Neural progenitor cell (in vitro differentiated cells): Measurements from ENCODE around the gene IFT122. TPM values are rescaled to one million over a fixed set of nuclear protein-coding genes. Genes with fewer than 3 reads are reported as not detected.
A peak's percentile ranks its signal among the peaks of the same experiment; 100 is the strongest.
"Not testable (repeated sequence)": the region's sequence is repeated elsewhere in the genome, so short reads cannot be mapped to it uniquely, and the experiment has no call there.

Experiments
- DNase-seq: peaks from one replicate; pipeline ENCODE4 v3.0.0-alpha.2; 2016; ENCODE audit warnings: low spot score
- H2AFZ ChIP-seq: fragments of 200-600 bp; sonication (generic); replicated peaks from 2 replicates; pipeline ENCODE4 v1.6.1; 2016; ENCODE audit warnings: antibody characterized with exemption
- H3F3A ChIP-seq: fragments of 200-600 bp; sonication (generic); 2 replicates; pipeline ENCODE4 v1.6.1; 2016; ENCODE audit warnings: antibody characterized with exemption, low read depth
- H3K27ac ChIP-seq: fragments of 200-600 bp; sonication (generic); 2 replicates; pipeline ENCODE4 v1.5.1; 2016; ENCODE audit warnings: mild to moderate bottlenecking
- H3K27me3 ChIP-seq: fragments of 200-600 bp; sonication (generic); 2 replicates; pipeline ENCODE4 v1.6.1; 2016; ENCODE audit warnings: mild to moderate bottlenecking, moderate library complexity
- H3K36me3 ChIP-seq: fragments of 200-600 bp; sonication (generic); 2 replicates; pipeline ENCODE4 v1.5.1; 2016
- H3K4me1 ChIP-seq: fragments of 200-600 bp; sonication (generic); 2 replicates; pipeline ENCODE4 v1.6.1; 2016; ENCODE audit warnings: mixed run types
- H3K4me2 ChIP-seq: fragments of 200-600 bp; sonication (generic); 2 replicates; pipeline ENCODE4 v1.6.1; 2016
- H3K4me3 ChIP-seq: fragments of 200-600 bp; sonication (generic); 2 replicates; pipeline ENCODE4 v1.5.1; 2016
- H3K79me2 ChIP-seq: fragments of 200-600 bp; sonication (generic); 2 replicates; pipeline ENCODE4 v1.6.1; 2016; ENCODE audit warnings: low read depth
- H3K9ac ChIP-seq: fragments of 200-600 bp; sonication (generic); 2 replicates; pipeline ENCODE4 v1.6.1; 2016
- H3K9me3 ChIP-seq: fragments of 200-600 bp; sonication (generic); 2 replicates; pipeline ENCODE4 v1.5.1; 2016; ENCODE audit warnings: low read depth
- H4K20me1 ChIP-seq: fragments of 200-600 bp; sonication (generic); 2 replicates; pipeline ENCODE4 v1.6.1; 2016; ENCODE audit warnings: low read depth
- H3K27ac Mint-ChIP-seq: 3 replicates; pipeline ENCODE4 v1.8.0; 2021; ENCODE audit warnings: mixed read lengths
- H3K27me3 Mint-ChIP-seq: 2 replicates; pipeline ENCODE4 v1.8.0; 2022; ENCODE audit warnings: low read depth, mild to moderate bottlenecking, inconsistent platforms, moderate library complexity, mixed read lengths; ENCODE audit not compliant: insufficient read depth
- H3K36me3 Mint-ChIP-seq: 3 replicates; pipeline ENCODE4 v1.8.0; 2021; ENCODE audit warnings: mixed read lengths
- H3K4me1 Mint-ChIP-seq: 3 replicates; pipeline ENCODE4 v1.8.0; 2021; ENCODE audit warnings: mixed read lengths
- H3K4me3 Mint-ChIP-seq: 3 replicates; pipeline ENCODE4 v1.8.0; 2021; ENCODE audit warnings: mild to moderate bottlenecking, moderate library complexity, mixed read lengths
- H3K9me3 Mint-ChIP-seq: 3 replicates; pipeline ENCODE4 v1.8.0; 2020; ENCODE audit warnings: mixed read lengths
- CTCF ChIP-seq: fragments of 200-600 bp; sonication (generic); IDR thresholded peaks from 2 replicates; pipeline ENCODE4 v1.5.1; 2017; ENCODE audit warnings: antibody characterized with exemption, mild to moderate bottlenecking
- EZH2 ChIP-seq: fragments of 200-600 bp; sonication (generic); IDR thresholded peaks from 2 replicates; pipeline ENCODE4 v1.6.1; 2017; ENCODE audit warnings: antibody characterized with exemption, mild to moderate bottlenecking, moderate library complexity
- EZH2phosphoT487 ChIP-seq: fragments of 200-600 bp; sonication (generic); IDR thresholded peaks from 2 replicates; pipeline ENCODE4 v1.6.1; 2017; ENCODE audit warnings: antibody characterized with exemption
- total RNA-seq: library from RNA; depleted of rRNA; stranded (reverse); fragments of >200 nt; gene quantifications from 2 replicates; pipeline ENCODE4 v1.2.3, GENCODE V29; 2015; ENCODE audit warnings: low replicate concordance

The IFT122 gene
- total RNA-seq, 1 donor from 2014 or later, result 48.0 TPM

DNA sequence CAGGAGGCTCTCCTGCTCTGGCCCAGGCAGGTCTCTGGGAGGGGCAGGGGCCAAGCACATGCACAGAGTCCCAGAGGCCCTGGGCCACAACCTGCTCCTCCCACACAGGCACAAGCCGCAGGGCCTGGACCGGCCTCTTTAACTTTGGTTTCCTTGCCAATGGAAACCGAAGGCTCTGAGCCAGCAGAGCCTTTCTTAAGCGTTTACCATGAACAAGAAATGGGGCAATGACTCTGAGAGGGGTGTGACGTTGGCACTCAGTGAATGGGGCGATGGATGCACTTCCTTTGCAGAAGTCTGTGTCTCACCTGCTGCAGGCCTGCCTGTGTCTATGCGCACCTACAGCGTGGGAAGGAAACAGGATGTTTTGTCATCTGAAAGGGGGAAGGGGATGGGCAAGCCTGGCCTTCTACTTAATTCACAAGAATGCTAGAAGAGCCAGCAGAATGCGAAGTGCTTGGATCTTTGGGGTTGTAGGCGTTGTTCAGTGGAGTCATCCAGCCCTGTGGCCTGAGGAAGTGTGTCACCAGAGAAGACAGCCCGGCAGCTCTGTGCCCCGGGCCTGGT, 41.8 kb downstream of the IFT122 start:
- H3K27me3 Mint-ChIP-seq, result no peaks in the 10 kb centered on the region
- Histone ChIP-seq H3K27me3 (no peaks in the 10 kb centered on the region), H3F3A (peaks cover 16% of the 10 kb centered on the region), H3K9ac (no peak overlapping the region), H2AFZ (no peak overlapping the region), H3K36me3 (no peaks in the 10 kb centered on the region), H3K27ac (no peak overlapping the region), H3K79me2 (no peaks in the 10 kb centered on the region), H3K4me3 (no peak overlapping the region), H4K20me1 (no peaks in the 10 kb centered on the region), H3K4me1 (peaks cover 15% of the 10 kb centered on the region), H3K9me3 (no peaks in the 10 kb centered on the region), H3K4me2 (no peak overlapping the region)
- no peak for DNase-seq
- peaks cover 45% of the 10 kb centered on the region for H3K4me1 Mint-ChIP-seq
- no peaks in the 10 kb centered on the region for H3K9me3 Mint-ChIP-seq
- H3K27ac Mint-ChIP-seq, result peak overlapping the region; percentile 97
- H3K36me3 Mint-ChIP-seq, result peaks cover 31% of the 10 kb centered on the region
- H3K4me3 Mint-ChIP-seq, result peak overlapping the region; percentile 58
- no peak for TF ChIP-seq EZH2
- no peak for TF ChIP-seq EZH2phosphoT487
- TF ChIP-seq CTCF, result no peak

- peaks cover 24% of the 10 kb centered on the region for H3K4me1 ChIP-seq
- Mint-ChIP-seq H3K27ac (peak overlapping the region; percentile 60), H3K4me3 (no peak overlapping the region), H3K27me3 (no peaks in the 10 kb centered on the region), H3K36me3 (peaks cover 25% of the 10 kb centered on the region), H3K4me1 (peaks cover 48% of the 10 kb centered on the region), H3K9me3 (no peaks in the 10 kb centered on the region)
- no peak overlapping the region for H3K4me2 ChIP-seq
- H3K4me3 ChIP-seq, result no peak overlapping the region
- H3K79me2 ChIP-seq, result no peaks in the 10 kb centered on the region
- H3K27me3 ChIP-seq, result no peaks in the 10 kb centered on the region
- no peaks in the 10 kb centered on the region for H3K36me3 ChIP-seq
- peaks cover 20% of the 10 kb centered on the region for H3F3A ChIP-seq
- DNase-seq, result peak; percentile 38
- H3K9me3 ChIP-seq, result no peaks in the 10 kb centered on the region
- TF ChIP-seq EZH2phosphoT487 (no peak), EZH2 (no peak), CTCF (peak; percentile 45)
- H3K27ac ChIP-seq, result no peak overlapping the region
- no peak overlapping the region for H2AFZ ChIP-seq
- no peak overlapping the region for H3K9ac ChIP-seq
- no peaks in the 10 kb centered on the region for H4K20me1 ChIP-seq
Observed at GRCh38 chr3:129482721-129483120, 42.7 kb downstream of the IFT122 start.

DNA sequence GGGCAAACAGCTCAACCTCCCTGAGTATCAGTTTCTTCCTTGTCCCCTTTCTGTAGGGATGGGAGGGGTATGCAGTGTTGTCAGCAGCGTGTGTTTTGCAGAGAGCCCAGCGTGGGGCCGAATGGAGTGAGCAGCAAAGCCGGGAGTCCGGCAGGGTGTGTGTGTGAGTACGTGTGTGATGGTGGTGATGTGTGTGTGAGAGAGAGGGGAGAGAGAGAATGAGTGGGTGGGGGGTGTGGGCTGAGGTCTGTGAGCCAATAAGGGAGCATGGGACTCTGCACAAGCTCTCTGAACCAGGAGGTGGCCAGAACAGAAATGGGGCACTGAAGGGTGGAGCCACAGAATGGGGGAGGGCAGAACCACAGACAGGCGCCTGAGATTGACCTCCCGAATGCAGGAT, 43.8 kb downstream of the IFT122 start:
- Histone ChIP-seq H3K4me3 (no peak overlapping the region), H3K4me1 (peaks cover 25% of the 10 kb centered on the region), H3K9ac (no peak overlapping the region), H3K27ac (no peak overlapping the region), H3K9me3 (no peaks in the 10 kb centered on the region), H4K20me1 (no peaks in the 10 kb centered on the region), H2AFZ (no peak overlapping the region), H3F3A (peaks cover 20% of the 10 kb centered on the region), H3K79me2 (no peaks in the 10 kb centered on the region), H3K36me3 (no peaks in the 10 kb centered on the region), H3K4me2 (no peak overlapping the region), H3K27me3 (no peaks in the 10 kb centered on the region)
- H3K4me3 Mint-ChIP-seq, result no peak overlapping the region
- no peaks in the 10 kb centered on the region for H3K9me3 Mint-ChIP-seq
- H3K27me3 Mint-ChIP-seq, result no peaks in the 10 kb centered on the region
- peaks cover 48% of the 10 kb centered on the region for H3K4me1 Mint-ChIP-seq
- peaks cover 25% of the 10 kb centered on the region for H3K36me3 Mint-ChIP-seq
- H3K27ac Mint-ChIP-seq, result peak overlapping the region; percentile 58
- TF ChIP-seq EZH2phosphoT487 (no peak), EZH2 (no peak), CTCF (no peak)
- DNase-seq, result no peak

DNA sequence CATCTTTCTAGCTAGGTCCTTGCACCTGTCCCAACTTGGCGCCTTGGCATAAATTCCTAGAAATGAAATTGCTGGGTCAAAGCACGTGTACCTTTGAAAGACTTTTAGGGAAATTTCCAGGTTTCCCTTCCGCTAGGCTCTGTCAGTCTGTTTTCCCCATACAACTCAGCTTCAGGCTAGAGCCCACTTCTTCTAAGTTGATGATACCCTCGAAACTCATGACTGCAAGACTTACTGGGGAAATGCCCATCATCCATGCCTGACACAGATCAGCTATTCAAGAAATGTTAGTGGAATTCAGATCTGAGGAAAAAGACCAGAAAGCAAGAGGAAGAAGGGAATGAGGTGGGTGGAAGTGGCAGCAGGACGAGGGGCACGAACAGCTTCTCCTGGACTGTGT, 45.1 kb downstream of the IFT122 start:
- not testable (repeated sequence) for H3K36me3 ChIP-seq, DNase-seq, H3K27me3 Mint-ChIP-seq, H3K27ac Mint-ChIP-seq, H3K4me3 ChIP-seq, H3K4me2 ChIP-seq, H3K9me3 Mint-ChIP-seq, H3K4me3 Mint-ChIP-seq, H4K20me1 ChIP-seq, H2AFZ ChIP-seq, H3K27me3 ChIP-seq, H3K9ac ChIP-seq, H3K9me3 ChIP-seq, H3K79me2 ChIP-seq
- H3K27ac ChIP-seq, result peak overlapping the region; percentile 46
- peaks cover 19% of the 10 kb centered on the region for H3K36me3 Mint-ChIP-seq
- peaks cover 20% of the 10 kb centered on the region for H3F3A ChIP-seq
- H3K4me1 Mint-ChIP-seq, result peaks cover 45% of the 10 kb centered on the region
- H3K4me1 ChIP-seq, result peaks cover 25% of the 10 kb centered on the region
